Transverse colon (tissue), 4 donors: ENCODE results near the gene PTBP1.

Experiments used
- EP300 ChIP-seq: sonication (generic); formaldehyde crosslinking; IDR thresholded peaks from one replicate; pipeline ENCODE4 v1.6.1; 2017; ENCODE audit warnings: antibody characterized with exemption, low read depth
- POLR2A ChIP-seq: fragments of 450-650 bp; IDR thresholded peaks from one replicate; pipeline ENCODE4 v1.6.1; 2016; ENCODE audit warnings: antibody characterized with exemption, mild to moderate bottlenecking, moderate library complexity
- POLR2AphosphoS5 ChIP-seq, 3 donors: sonication (generic); formaldehyde crosslinking; IDR thresholded peaks; one replicate each; pipeline ENCODE4 v1.6.1; 2016; ENCODE audit warnings: antibody characterized with exemption in 3 of 3
- TF ChIP-seq, protein P1 (sequence below), 5 experiments: fragments of 200-600 bp in 3 of 5; fragments of 450-650 bp in 2 of 5; sonication (generic) in 3 of 5; IDR thresholded peaks; 1 replicate in 2 of 5; 2 replicates in 3 of 5; pipeline ENCODE4 v1.5.1; 2016 to 2017; ENCODE audit warnings: antibody characterized with exemption in 5 of 5, inconsistent platforms in 3 of 5, mild to moderate bottlenecking in 2 of 5, moderate library complexity in 1 of 5

- TF ChIP-seq, protein P1, sequence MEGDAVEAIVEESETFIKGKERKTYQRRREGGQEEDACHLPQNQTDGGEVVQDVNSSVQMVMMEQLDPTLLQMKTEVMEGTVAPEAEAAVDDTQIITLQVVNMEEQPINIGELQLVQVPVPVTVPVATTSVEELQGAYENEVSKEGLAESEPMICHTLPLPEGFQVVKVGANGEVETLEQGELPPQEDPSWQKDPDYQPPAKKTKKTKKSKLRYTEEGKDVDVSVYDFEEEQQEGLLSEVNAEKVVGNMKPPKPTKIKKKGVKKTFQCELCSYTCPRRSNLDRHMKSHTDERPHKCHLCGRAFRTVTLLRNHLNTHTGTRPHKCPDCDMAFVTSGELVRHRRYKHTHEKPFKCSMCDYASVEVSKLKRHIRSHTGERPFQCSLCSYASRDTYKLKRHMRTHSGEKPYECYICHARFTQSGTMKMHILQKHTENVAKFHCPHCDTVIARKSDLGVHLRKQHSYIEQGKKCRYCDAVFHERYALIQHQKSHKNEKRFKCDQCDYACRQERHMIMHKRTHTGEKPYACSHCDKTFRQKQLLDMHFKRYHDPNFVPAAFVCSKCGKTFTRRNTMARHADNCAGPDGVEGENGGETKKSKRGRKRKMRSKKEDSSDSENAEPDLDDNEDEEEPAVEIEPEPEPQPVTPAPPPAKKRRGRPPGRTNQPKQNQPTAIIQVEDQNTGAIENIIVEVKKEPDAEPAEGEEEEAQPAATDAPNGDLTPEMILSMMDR (IDR thresholded peaks at IDR 0.05) = no peak
- TF ChIP-seq POLR2AphosphoS5 (IDR thresholded peaks at IDR 0.05) = no peak
- no peak for TF ChIP-seq POLR2A
- TF ChIP-seq EP300 = no peak
Observed at GRCh38 chr19:858284-858683, 61.0 kb downstream of the PTBP1 start.
